A549 (cell line): ENCODE results near the gene QRSL1. TPM values are rescaled to one million over a fixed set of nuclear protein-coding genes. Genes with fewer than 3 reads are reported as not detected.

ENCODE experiments used
- ATAC-seq, 2 experiments: fragments of 200-7000 bp in 1 of 2; fragments of >200 bp in 1 of 2; cut with Nextera tagmentation in 1 of 2; cut with Tn5 transposase in 1 of 2; 3 replicates each; pipeline versions ENCODE4 v1.8.0 to v1.9.1; 2018 to 2020; ENCODE audit warnings: mild to moderate bottlenecking in 1 of 2, moderate library complexity in 1 of 2
- CTCF ChIA-PET: fragments of 300-600 bp; sonication (Branson Sonifier 250); formaldehyde crosslinking; extraction: SDS; loops from one replicate; lab custom pipeline; 2021; ENCODE audit warnings: antibody characterized with exemption, inconsistent platforms; lab: Yijun Ruan, JAX
- POLR2A ChIA-PET: fragments of 350-600 bp; formaldehyde crosslinking; extraction: SDS; loops from one replicate; lab custom pipeline; 2021; ENCODE audit warnings: antibody characterized with exemption, inconsistent platforms; lab: Yijun Ruan, JAX
- DNase-seq, 2 experiments: peaks; one replicate each; pipeline versions ENCODE4 v3.0.0 to v3.0.0-alpha.2; 2011 to 2016; ENCODE audit warnings: low read depth in 1 of 2, low spot score in 1 of 2
- FAIRE-seq: peaks from 2 replicates; lab custom pipeline; 2011; peaks lifted over from hg19 to GRCh38; lab: Jason Lieb, UNC
- H3K27ac ChIP-seq, 2 experiments: fragments of >200 bp; sonication (Bioruptor Twin); formaldehyde crosslinking; 3 replicates each; pipeline ENCODE4 v1.5.1; 2016 to 2017
- H3K4me1 ChIP-seq: fragments of >200 bp; sonication (Bioruptor Twin); formaldehyde crosslinking; 3 replicates; pipeline ENCODE4 v1.6.1; 2016
- H3K4me2 ChIP-seq: fragments of >200 bp; sonication (Bioruptor Twin); formaldehyde crosslinking; 3 replicates; pipeline ENCODE4 v1.6.1; 2016
- H3K4me3 ChIP-seq: fragments of >200 bp; sonication (Bioruptor Twin); formaldehyde crosslinking; 3 replicates; pipeline ENCODE4 v1.5.1; 2016
- H3K9me3 ChIP-seq: fragments of >200 bp; sonication (Bioruptor Twin); formaldehyde crosslinking; 3 replicates; pipeline ENCODE4 v1.6.1; 2016
- ATOH8 ChIP-seq: fragments of 250-450 bp; sonication (Bioruptor Pico); IDR thresholded peaks from 2 replicates; pipeline ENCODE4 v1.5.0; 2020; ENCODE audit warnings: low read depth, mild to moderate bottlenecking, moderate library complexity
- BCL3 ChIP-seq: fragments of >200 bp; sonication (Bioruptor Twin); formaldehyde crosslinking; IDR thresholded peaks from 3 replicates; pipeline ENCODE4 v1.6.1; 2016
- CHD4 ChIP-seq: fragments of 200-600 bp; sonication (generic); IDR thresholded peaks from 2 replicates; pipeline ENCODE4 v1.6.1; 2016; ENCODE audit warnings: antibody characterized with exemption, mild to moderate bottlenecking, borderline replicate concordance
- CTCF ChIP-seq: fragments of >200 bp; sonication (Bioruptor Twin); formaldehyde crosslinking; IDR thresholded peaks from 3 replicates; pipeline ENCODE4 v1.5.1; 2016
- E2F6 ChIP-seq: IDR thresholded peaks from 2 replicates; pipeline ENCODE4 v1.6.1; 2012; ENCODE audit warnings: low read depth, borderline replicate concordance
- EHF ChIP-seq: fragments of 250-450 bp; sonication (Bioruptor Pico); IDR thresholded peaks from 2 replicates; pipeline ENCODE4 v1.5.0; 2020; ENCODE audit warnings: mild to moderate bottlenecking
- EHMT2 ChIP-seq: fragments of 200-600 bp; sonication (generic); IDR thresholded peaks from 2 replicates; pipeline ENCODE4 v1.6.1; 2016; ENCODE audit warnings: antibody characterized with exemption, low read depth, mild to moderate bottlenecking, moderate library complexity
- EP300 ChIP-seq, 2 experiments: fragments of >200 bp; sonication (Bioruptor Twin); formaldehyde crosslinking; IDR thresholded peaks; 2 replicates in 1 of 2; 3 replicates in 1 of 2; pipeline ENCODE4 v1.6.1; 2016 to 2017
- HES2 ChIP-seq: fragments of >200 bp; sonication (Bioruptor Twin); formaldehyde crosslinking; IDR thresholded peaks from 2 replicates; pipeline ENCODE4 v1.6.1; 2016
- HEYL ChIP-seq: fragments of 250-450 bp; sonication (Bioruptor Pico); IDR thresholded peaks from 2 replicates; pipeline ENCODE4 v1.8.0; 2021; ENCODE audit warnings: mild to moderate bottlenecking, moderate library complexity
- HMGXB4 ChIP-seq: fragments of 250-450 bp; sonication (Bioruptor Pico); IDR thresholded peaks from 2 replicates; pipeline ENCODE4 v1.5.0; 2021; ENCODE audit warnings: mild to moderate bottlenecking, moderate library complexity, borderline replicate concordance
- HOXB13 ChIP-seq: fragments of 250-450 bp; sonication (Bioruptor Pico); IDR thresholded peaks from 2 replicates; pipeline ENCODE4 v1.5.0; 2020; ENCODE audit warnings: low read depth, mild to moderate bottlenecking, moderate library complexity
- HOXB5 ChIP-seq: fragments of 250-450 bp; sonication (Bioruptor Pico); IDR thresholded peaks from 2 replicates; pipeline ENCODE4 v1.5.0; 2020; ENCODE audit warnings: mild to moderate bottlenecking, moderate library complexity
- MAX ChIP-seq: IDR thresholded peaks from 2 replicates; pipeline ENCODE4 v1.6.1; 2012
- MAZ ChIP-seq: fragments of 150-350 bp; IDR thresholded peaks from 2 replicates; pipeline ENCODE4 v1.6.1; 2014; ENCODE audit warnings: antibody characterized with exemption, low read depth, low read length, borderline replicate concordance
- MYC ChIP-seq: IDR thresholded peaks from 2 replicates; pipeline ENCODE4 v1.6.1; 2012; ENCODE audit warnings: mild to moderate bottlenecking, inconsistent platforms, low read length, improper control_type of control experiment, borderline replicate concordance
- NFE2L2 ChIP-seq: fragments of 150-350 bp; conservative IDR thresholded peaks from 2 replicates; pipeline ENCODE4 v1.6.1; 2014; ENCODE audit warnings: low read length
- POLR2A ChIP-seq: IDR thresholded peaks from 2 replicates; pipeline ENCODE4 v1.6.1; 2012; ENCODE audit warnings: mild to moderate bottlenecking, low read length
- POLR2AphosphoS2 ChIP-seq: conservative IDR thresholded peaks from 2 replicates; pipeline ENCODE4 v1.6.1; 2012; ENCODE audit warnings: low read length, improper control_type of control experiment, inconsistent platforms
- REST ChIP-seq: fragments of 200-600 bp; sonication (generic); IDR thresholded peaks from 2 replicates; pipeline ENCODE4 v1.6.1; 2016; ENCODE audit warnings: antibody characterized with exemption, mild to moderate bottlenecking, moderate library complexity
- SMC3 ChIP-seq: fragments of >200 bp; sonication (Bioruptor Twin); formaldehyde crosslinking; IDR thresholded peaks from 3 replicates; pipeline ENCODE4 v1.6.1; 2018; ENCODE audit warnings: inconsistent platforms
- SREBF2 ChIP-seq: fragments of 450-650 bp; IDR thresholded peaks from 2 replicates; pipeline ENCODE4 v1.6.1; 2014; ENCODE audit warnings: mild to moderate bottlenecking, moderate library complexity
- TFCP2L1 ChIP-seq: fragments of 250-450 bp; sonication (Bioruptor Pico); IDR thresholded peaks from 2 replicates; pipeline ENCODE4 v1.5.0; 2021; ENCODE audit warnings: mild to moderate bottlenecking
- ZC3H11A ChIP-seq: fragments of 450-650 bp; IDR thresholded peaks from 2 replicates; pipeline ENCODE4 v1.6.1; 2014; ENCODE audit warnings: antibody characterized with exemption, mild to moderate bottlenecking
- ZNF302 ChIP-seq: fragments of 250-450 bp; sonication (Bioruptor Pico); IDR thresholded peaks from 2 replicates; pipeline ENCODE4 v1.9.0; 2021; ENCODE audit warnings: inconsistent platforms, mild to moderate bottlenecking, moderate library complexity
- WGBS: methylation state at CpG from one replicate; pipeline ENCODE4 v1.1.6; 2017; ENCODE audit errors: missing lambda C conversion rate; 5-methylcytosine and 5-hydroxymethylcytosine counted together
- polyA plus RNA-seq, 4 experiments: library from polyadenylated mRNA; depleted of rRNA in 3 of 4; stranded (reverse); fragments of >200 nt; fragmentation: RNase III in 1 of 4; extraction: RNeasy Plus Mini Kit Qiagen cat#74134 plus additional on column Dnase treatment in 1 of 4; gene quantifications; 2 replicates in 3 of 4; 3 replicates in 1 of 4; pipeline ENCODE4 v1.2.3, GENCODE V29; 2011 to 2017

Gene QRSL1
- polyA plus RNA-seq, 2 of the 4 experiments (the other 2 are of a cell fraction): 11.5 to 15.9 TPM

GRCh38 chr6:106658469-106658868 lies 29.1 kb downstream of the QRSL1 start:
- 98% methylated on average over 4 of the region's 4 CpGs for WGBS
- CTCF ChIA-PET: no interaction called here
- FAIRE-seq (no peak), ATAC-seq (no peak), DNase-seq (peak in 1 of 2 experiments; percentile 10)
- H3K27ac ChIP-seq: no peak overlapping the region
- peaks cover 25% of the 10 kb centered on the region for H3K9me3 ChIP-seq
- POLR2A ChIA-PET: no interaction called here
- no peak overlapping the region for H3K4me3 ChIP-seq
- H3K4me1 ChIP-seq: no peaks in the 10 kb centered on the region
- no peak overlapping the region for H3K4me2 ChIP-seq
- TF ChIP-seq MAX (no peak), SMC3 (no peak), ATOH8 (no peak), POLR2A (no peak), HOXB13 (no peak), REST (no peak), CHD4 (no peak), E2F6 (no peak), EHMT2 (no peak), TFCP2L1 (CRISPR knock-in tag) (no peak), HOXB5 (CRISPR knock-in tag) (no peak), EHF (no peak), ZNF302 (CRISPR knock-in tag) (no peak), BCL3 (no peak), ZC3H11A (no peak), SREBF2 (no peak), EP300 (IDR thresholded peaks at IDR 0.05) (no peak), MYC (no peak), NFE2L2 (no peak), MAZ (no peak)

GRCh38 chr6:106659859-106660258 lies 30.5 kb downstream of the QRSL1 start:
- DNase-seq: no peak
- no peak overlapping the region for H3K4me2 ChIP-seq
- ChIA-PET CTCF (interaction anchor here (0.6 kb wide), 1 partner anchor 46 kb away, joined by 3 read pairs; no protein-coding TSS in a partner anchor), POLR2A (no interaction called here)
- peaks cover 25% of the 10 kb centered on the region for H3K9me3 ChIP-seq
- ATAC-seq: no peak
- TF ChIP-seq HEYL: no peak
- TF ChIP-seq ZNF302 (CRISPR knock-in tag): no peak
- TF ChIP-seq CTCF: no peak
- no peak for TF ChIP-seq HMGXB4 (CRISPR knock-in tag)
- no peak for TF ChIP-seq POLR2AphosphoS2
- no peak for TF ChIP-seq HES2
- TF ChIP-seq SREBF2: no peak
- no peak for TF ChIP-seq POLR2A
- no peak for TF ChIP-seq ZC3H11A
- FAIRE-seq: no peak
- no peaks in the 10 kb centered on the region for H3K4me1 ChIP-seq
- H3K27ac ChIP-seq: no peak overlapping the region
- H3K4me3 ChIP-seq: no peak overlapping the region
- 98% methylated on average over 2 of the region's 2 CpGs for WGBS
